GM10266 (cell line): ENCODE measurements around the gene ARHGAP21.
"Not testable (repeated sequence)": the region's sequence is repeated elsewhere in the genome, so short reads cannot be mapped to it uniquely, and the experiment has no call there.

Source experiments
- DNase-seq: peaks from one replicate; pipeline ENCODE4 v3.0.0; 2012; ENCODE audit errors: extremely low spot score
- CTCF ChIP-seq: IDR thresholded peaks from 2 replicates; pipeline ENCODE4 v1.5.1; 2012; ENCODE audit warnings: mild to moderate bottlenecking, low read depth; ENCODE audit not compliant: control insufficient read depth, insufficient read depth; ENCODE audit errors: missing control alignments

ARHGAP21 gene

GRCh38 chr10:24731942-24732341, 8.3 kb upstream of the ARHGAP21 start:
- DNase-seq, result no peak
- TF ChIP-seq CTCF, result no peak

- no peak for DNase-seq
- TF ChIP-seq CTCF, result no peak
Measured at GRCh38 chr10:24730811-24731210, 7.1 kb upstream of the ARHGAP21 start.

- peak; percentile 21 for DNase-seq
- TF ChIP-seq CTCF, result peak; percentile 16
Measured at GRCh38 chr10:24727786-24728185, 4.1 kb upstream of the ARHGAP21 start.

GRCh38 chr10:24726626-24727025, 2.9 kb upstream of the ARHGAP21 start:
- DNase-seq, result no peak

GRCh38 chr10:24726029-24726428, 2.3 kb upstream of the ARHGAP21 start:
- not testable (repeated sequence) for DNase-seq

More at GRCh38 chr10:24726626-24727025, 2.9 kb upstream of the ARHGAP21 start:
- TF ChIP-seq CTCF, result no peak

GRCh38 chr10:24724381-24725228, 918 bp upstream of the ARHGAP21 start:
- no peak for TF ChIP-seq CTCF

GRCh38 chr10:24723386-24723787, 300 bp downstream of the ARHGAP21 start:
- TF ChIP-seq CTCF, result no peak

More at GRCh38 chr10:24724381-24725228, 918 bp upstream of the ARHGAP21 start:
- DNase-seq, result peak; percentile 95

More at GRCh38 chr10:24723386-24723787, 300 bp downstream of the ARHGAP21 start:
- peak; percentile 61 for DNase-seq
